SKM-1 (cell line): ENCODE results near the gene CAD.

ENCODE experiments used
- DNase-seq: peaks from one replicate; lab custom pipeline; 2025; ENCODE audit not compliant: unreplicated experiment; lab: John Stamatoyannopoulos, UW

Gene CAD

GRCh38 chr2:27275211-27276150, 58.3 kb downstream of the CAD start, which contains the start of gene DNAJC5G:
TSS of gene DNAJC5G (plus strand) at chr2:27275433. CDS start at chr2:27276729, 1,296 bp downstream.
- DNase-seq: no peak

- DNase-seq: no peak
These were observed 60.8 kb downstream of the CAD start for GRCh38 chr2:27278010-27278409.

- no peak for DNase-seq
These were observed 63.7 kb downstream of the CAD start for GRCh38 chr2:27280826-27281225.

- DNase-seq: no peak
These were observed 64.3 kb downstream of the CAD start for GRCh38 chr2:27281442-27281841.

- no peak for DNase-seq
These were observed 64.8 kb downstream of the CAD start, which contains the start of gene TRIM54 for GRCh38 chr2:27281855-27282559. TSS of gene TRIM54 (plus strand) at chr2:27282429. CDS start at chr2:27282732, 303 bp downstream.

- DNase-seq: no peak
These were observed 65.7 kb downstream of the CAD start for GRCh38 chr2:27282892-27283291.

- DNase-seq: no peak
These were observed 67.8 kb downstream of the CAD start for GRCh38 chr2:27284996-27285395.

- no peak for DNase-seq
These were observed 68.3 kb downstream of the CAD start for GRCh38 chr2:27285481-27285880.

- no peak for DNase-seq
These were observed 71.4 kb downstream of the CAD start for GRCh38 chr2:27288610-27289009.

- DNase-seq: no peak
These were observed 73.4 kb downstream of the CAD start for GRCh38 chr2:27290549-27290948.

GRCh38 chr2:27291865-27292264, 74.7 kb downstream of the CAD start:
- DNase-seq: no peak
